Muscle of back (tissue), 11 donors: ENCODE measurements around the gene NEDD4L. TPM values are rescaled to one million over a fixed set of nuclear protein-coding genes. Genes with fewer than 3 reads are reported as not detected.
"Not testable (repeated sequence)": the region's sequence is repeated elsewhere in the genome, so short reads cannot be mapped to it uniquely, and the experiment has no call there.

ENCODE experiments used
- DNase-seq, 3 donors: peaks; one replicate each; pipeline versions ENCODE4 v3.0.0 to v3.0.0-alpha.2; 2013
- polyA plus RNA-seq, 10 donors: library from polyadenylated mRNA; unstranded; fragments of 120-200 nt; gene quantifications; one replicate each; pipeline ENCODE4 v1.2.1, GENCODE V29; 2013; ENCODE audit not compliant: insufficient read length in 10 of 10

Gene NEDD4L
- polyA plus RNA-seq, 10 donors = 24.0 to 46.5 (median 33.6) TPM

- DNase-seq = no peak
Observed at GRCh38 chr18:58370038-58370580, 326.1 kb downstream of the NEDD4L start.

DNA sequence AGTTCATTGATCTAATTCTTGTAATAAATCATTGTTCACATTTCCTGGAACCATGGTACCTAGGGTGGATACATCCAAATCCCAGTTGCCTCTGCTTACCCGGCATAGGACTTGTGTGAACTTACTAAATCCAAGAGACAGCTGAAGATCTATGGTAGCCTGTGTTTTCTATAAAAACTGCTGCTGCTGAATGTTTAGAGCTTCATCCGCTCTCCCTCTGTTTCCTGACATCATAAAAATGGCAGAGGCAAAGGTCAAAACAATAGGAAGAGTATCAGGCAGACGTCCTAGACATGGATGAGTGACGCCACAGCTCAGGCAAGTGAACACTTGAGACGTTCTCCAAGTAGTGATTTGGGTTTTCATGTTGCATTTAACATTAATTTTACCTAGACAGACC is 326.6 kb downstream of the NEDD4L start:
- no peak for DNase-seq

GRCh38 chr18:58373481-58373880 is 329.5 kb downstream of the NEDD4L start:
- no peak for DNase-seq

- no peak for DNase-seq
Observed at GRCh38 chr18:58375051-58375450, 331.0 kb downstream of the NEDD4L start.

- peak in 2 of 3 donors; percentile 37 to 65 for DNase-seq
Observed at GRCh38 chr18:58378411-58379379, 334.7 kb downstream of the NEDD4L start.

DNA sequence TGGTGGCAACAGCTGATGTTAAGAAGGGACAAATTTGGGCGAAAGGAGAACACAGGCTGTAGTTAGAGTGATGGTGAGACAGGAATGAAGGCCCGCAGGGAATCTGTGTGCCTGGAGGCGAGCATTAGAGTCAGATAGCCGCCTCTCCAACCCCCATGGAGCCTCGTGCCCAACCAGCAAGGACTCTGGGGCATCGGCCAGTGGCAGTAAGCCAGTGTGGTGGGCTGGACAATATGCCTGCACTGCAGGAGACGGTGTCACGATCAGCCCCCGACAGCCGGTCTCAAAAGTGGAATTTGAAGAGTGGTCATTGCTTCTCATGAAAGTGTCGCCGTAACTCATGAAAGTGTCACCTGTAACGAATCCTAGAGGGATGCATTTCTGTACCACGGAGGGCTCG is 335.4 kb downstream of the NEDD4L start:
- DNase-seq = no peak

- DNase-seq = not testable (repeated sequence)
Observed at GRCh38 chr18:58380113-58380512, 336.1 kb downstream of the NEDD4L start.

DNA sequence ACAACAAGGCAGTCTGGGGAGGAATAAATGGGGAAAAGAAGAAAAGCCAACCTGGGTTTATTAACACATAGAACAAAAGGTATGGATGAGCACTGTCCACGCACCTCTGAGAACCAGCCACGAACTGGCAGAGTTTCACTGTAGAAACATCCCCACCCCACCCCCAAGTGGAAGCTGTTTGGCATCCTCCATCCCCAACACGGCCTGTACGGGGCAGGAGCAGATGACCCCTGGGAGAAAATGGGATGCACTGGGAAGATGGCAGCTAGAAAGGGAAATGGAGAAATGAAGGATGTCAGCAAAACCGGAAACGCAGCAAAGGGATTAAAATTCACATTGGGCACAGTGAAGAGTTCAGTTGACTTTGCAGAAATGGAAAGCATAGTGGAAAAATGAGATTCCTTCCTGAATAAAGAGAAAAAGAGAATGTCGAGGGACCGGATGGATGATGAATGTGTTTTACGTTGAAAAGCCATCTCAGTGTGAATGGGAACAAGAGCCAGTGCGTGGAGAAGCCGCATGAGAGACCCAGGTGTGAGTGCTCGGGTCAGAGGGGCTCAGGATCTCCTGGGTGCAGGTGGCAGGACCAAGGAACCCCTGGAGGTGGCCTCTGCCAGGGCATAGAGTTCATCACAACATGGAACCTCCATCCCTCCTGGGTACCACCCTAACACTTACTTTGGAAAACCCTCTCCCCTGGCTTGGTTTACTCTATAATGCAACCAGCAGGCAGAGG is 337.8 kb downstream of the NEDD4L start:
- no peak for DNase-seq

GRCh38 chr18:58382446-58382845 is 338.4 kb downstream of the NEDD4L start:
- DNase-seq = no peak

GRCh38 chr18:58385472-58385871 is 341.4 kb downstream of the NEDD4L start:
- DNase-seq = no peak

DNA sequence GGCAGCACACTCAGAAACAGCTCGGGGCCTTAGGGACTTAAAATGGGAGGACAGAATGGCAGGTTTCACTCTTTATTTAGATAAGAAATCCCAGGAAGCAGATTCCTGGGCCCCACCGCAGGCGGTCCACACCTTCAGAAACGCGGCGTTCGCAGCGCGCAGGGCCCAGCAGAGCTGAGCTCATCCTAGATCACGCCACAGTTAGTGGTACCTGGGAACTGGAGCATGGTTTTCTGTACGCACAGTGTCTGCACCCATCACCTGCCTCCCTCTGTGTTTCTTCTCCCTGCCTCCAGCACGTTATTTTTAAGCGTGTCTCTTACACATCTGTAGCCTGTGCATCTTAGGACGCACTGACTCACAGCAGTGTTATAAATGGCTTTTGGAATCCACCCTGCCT is 342.8 kb downstream of the NEDD4L start:
- DNase-seq = no peak

GRCh38 chr18:58387716-58388115 is 343.7 kb downstream of the NEDD4L start:
- DNase-seq = no peak

DNA sequence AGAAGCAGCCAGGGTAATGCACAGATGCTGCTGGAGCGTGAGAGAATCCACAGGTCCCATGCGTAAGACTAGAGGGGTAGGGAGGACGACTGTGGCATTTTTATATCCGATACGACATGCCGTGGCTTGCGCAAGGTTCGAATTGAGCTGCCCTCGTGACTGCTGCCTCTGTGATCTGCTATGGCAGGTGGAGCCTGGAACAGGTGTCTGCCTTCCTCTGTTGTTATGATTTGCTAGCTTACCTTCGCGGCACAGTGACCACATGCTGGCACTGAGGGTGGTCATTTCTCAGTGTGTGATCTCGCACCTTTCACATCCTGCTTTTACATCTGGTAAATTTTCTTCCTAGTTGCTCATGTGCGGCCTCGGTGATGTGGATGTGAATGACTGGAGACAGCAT is 344.7 kb downstream of the NEDD4L start:
- no peak for DNase-seq

GRCh38 chr18:58389745-58390144 is 345.7 kb downstream of the NEDD4L start:
- DNase-seq = no peak

- peak; percentile 53 to 74 (median 58) for DNase-seq
Observed at GRCh38 chr18:58390399-58390798, 346.4 kb downstream of the NEDD4L start.

DNA sequence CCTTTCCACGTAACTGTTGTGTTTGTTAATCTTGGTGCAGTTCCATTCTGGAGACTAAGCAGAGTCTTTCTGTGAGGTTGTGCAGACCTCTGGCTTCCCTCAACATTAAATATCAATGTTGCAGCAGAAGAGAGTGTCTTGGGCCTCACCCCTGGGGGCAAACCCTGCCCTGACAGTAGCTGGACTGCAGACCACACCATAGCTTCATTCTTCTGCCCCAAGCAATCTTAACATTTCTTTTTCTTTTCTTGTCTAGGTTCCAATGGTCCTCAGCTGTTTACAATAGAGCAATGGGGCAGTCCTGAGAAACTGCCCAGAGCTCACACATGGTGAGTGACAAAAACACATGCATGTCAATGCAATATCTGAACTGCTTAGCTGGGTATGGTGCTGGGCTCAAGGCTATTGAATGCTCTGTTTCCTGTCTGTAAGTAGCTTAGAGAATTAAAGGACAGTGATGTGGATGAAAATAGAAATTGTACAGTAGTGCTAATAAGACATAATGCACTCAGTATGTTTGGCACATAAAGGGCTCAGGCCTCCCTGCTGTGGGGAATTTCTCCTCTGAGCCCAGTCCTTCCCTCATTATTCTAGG is 347.3 kb downstream of the NEDD4L start:
- peak; percentile 61 to 85 (median 63) for DNase-seq

GRCh38 chr18:58391932-58392323 is 347.9 kb downstream of the NEDD4L start:
- DNase-seq = no peak

- DNase-seq = peak; percentile 82 to 94 (median 86)
Observed at GRCh38 chr18:58392324-58393000, 348.4 kb downstream of the NEDD4L start.

DNA sequence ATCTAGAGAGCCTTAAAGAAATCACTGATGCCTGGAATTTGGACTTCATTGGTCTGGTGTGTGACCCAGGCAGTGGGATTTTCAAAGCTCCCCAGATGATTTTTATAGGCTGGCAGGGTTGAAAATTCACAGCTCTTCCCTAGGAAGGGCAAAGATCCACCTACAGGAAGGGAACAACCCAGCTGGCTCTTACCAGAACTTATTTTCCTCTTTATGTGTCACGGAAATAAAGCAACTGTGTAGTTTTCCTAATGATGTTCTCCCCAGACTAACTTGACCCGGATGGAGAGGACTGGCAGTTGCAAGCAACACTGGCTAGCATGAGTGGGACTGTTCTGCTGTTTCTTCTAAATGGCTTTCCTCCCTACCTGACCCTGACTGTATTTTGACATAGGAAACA is 349.3 kb downstream of the NEDD4L start:
- no peak for DNase-seq

- no peak for DNase-seq
Observed at GRCh38 chr18:58394046-58394445, 350.0 kb downstream of the NEDD4L start.

DNA sequence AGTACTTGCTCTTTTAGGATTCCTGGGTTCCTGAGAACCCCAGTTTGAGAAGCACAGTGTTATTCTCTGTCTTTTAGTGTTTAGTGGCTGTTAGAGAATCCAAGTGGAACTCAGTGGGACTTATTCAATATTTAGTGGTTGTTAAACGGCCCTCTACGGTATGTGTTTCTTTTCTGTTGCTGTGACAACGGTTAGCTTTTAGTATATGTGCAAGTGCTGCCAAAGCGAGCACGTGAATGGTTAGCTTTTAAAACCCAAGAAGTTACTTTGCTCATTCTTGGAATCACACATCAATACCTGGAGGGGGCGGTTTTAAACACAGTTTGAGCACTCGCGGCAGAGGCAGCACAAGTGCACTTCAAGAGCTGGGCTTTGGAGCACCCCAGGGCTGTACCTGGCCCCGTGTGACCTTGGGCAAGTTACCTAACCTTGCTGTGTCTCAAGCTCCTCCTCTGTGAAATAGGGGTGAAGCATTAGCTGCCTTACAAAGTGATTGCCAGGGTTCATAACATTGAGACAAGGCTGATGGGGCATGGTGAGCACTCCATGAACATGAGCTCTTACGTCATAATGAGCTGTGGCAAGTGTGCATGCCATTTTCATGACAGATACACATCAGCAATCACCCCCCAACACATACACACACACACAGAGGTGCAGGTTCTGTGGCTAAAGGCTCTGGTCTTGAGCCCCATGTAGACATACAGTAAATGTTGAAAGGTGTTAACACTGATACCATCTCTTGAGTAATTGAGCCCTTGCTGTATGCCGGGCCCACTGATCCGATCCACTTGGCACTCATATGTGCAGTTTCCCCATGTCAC is 350.8 kb downstream of the NEDD4L start:
- peak in 1 of 3 donors; percentile 57 for DNase-seq
